Keratinocyte (primary cell): Measurements from ENCODE around the gene GJD4. TPM values are rescaled to one million over a fixed set of nuclear protein-coding genes. Genes with fewer than 3 reads are reported as not detected.

Experiments
- DNase-seq: peaks from one replicate; pipeline ENCODE4 v3.0.0-alpha.2; 2011; ENCODE audit warnings: low read depth, missing footprints, low spot score
- FAIRE-seq: peaks from 2 replicates; lab custom pipeline; 2011; peaks lifted over from hg19 to GRCh38; lab: Jason Lieb, UNC
- H2AFZ ChIP-seq: 2 replicates; pipeline ENCODE4 v1.6.0; 2012; ENCODE audit warnings: low read length, control low read depth, inconsistent platforms; ENCODE audit not compliant: control insufficient read depth
- H3K27ac ChIP-seq: 2 replicates; pipeline ENCODE4 v1.5.1; 2011; ENCODE audit warnings: low read length; ENCODE audit not compliant: control insufficient read depth, insufficient read depth
- H3K27me3 ChIP-seq: 3 replicates; pipeline ENCODE4 v1.6.0; 2011; ENCODE audit warnings: low read length; ENCODE audit not compliant: control insufficient read depth, insufficient read depth; ENCODE audit errors: extremely low read depth
- H3K36me3 ChIP-seq, 2 experiments: 2 replicates in 1 of 2; 3 replicates in 1 of 2; pipeline ENCODE4 v1.5.1; 2011; ENCODE audit warnings: low read length in 2 of 2, mild to moderate bottlenecking in 1 of 2; ENCODE audit not compliant: control insufficient read depth in 2 of 2, insufficient read depth in 2 of 2; ENCODE audit errors: extremely low read depth in 1 of 2
- H3K4me1 ChIP-seq: 3 replicates; pipeline ENCODE4 v1.5.1; 2011; ENCODE audit warnings: low read length; ENCODE audit not compliant: control insufficient read depth, insufficient read depth; ENCODE audit errors: extremely low read depth
- H3K4me2 ChIP-seq: 3 replicates; pipeline ENCODE4 v1.6.0; 2011; ENCODE audit warnings: low read depth, low read length; ENCODE audit not compliant: control insufficient read depth, insufficient read depth; ENCODE audit errors: extremely low read depth
- H3K4me3 ChIP-seq, 3 experiments: fragments of 200-600 bp in 1 of 3; sonication (generic) in 1 of 3; 2 replicates in 2 of 3; 3 replicates in 1 of 3; pipeline ENCODE4 v1.5.1; 2011 to 2016; ENCODE audit warnings: low read length in 3 of 3, mild to moderate bottlenecking in 3 of 3, control low read depth in 2 of 3, inconsistent platforms in 1 of 3, low read depth in 1 of 3, mixed read lengths in 1 of 3, mixed run types in 1 of 3, moderate library complexity in 1 of 3; ENCODE audit not compliant: control insufficient read depth in 2 of 3, insufficient read depth in 2 of 3; ENCODE audit errors: extremely low read depth in 1 of 3
- H3K79me2 ChIP-seq: 2 replicates; pipeline ENCODE4 v1.6.0; 2012; ENCODE audit warnings: low read length; ENCODE audit not compliant: control insufficient read depth, insufficient read depth
- H3K9ac ChIP-seq: 3 replicates; pipeline ENCODE4 v1.6.0; 2011; ENCODE audit warnings: low read length; ENCODE audit not compliant: control insufficient read depth, insufficient read depth; ENCODE audit errors: extremely low read depth
- H3K9me1 ChIP-seq: 3 replicates; pipeline ENCODE4 v1.6.0; 2011; ENCODE audit warnings: low read length; ENCODE audit not compliant: control insufficient read depth, insufficient read depth; ENCODE audit errors: extremely low read depth
- H3K9me3 ChIP-seq: 2 replicates; pipeline ENCODE4 v1.5.1; 2012; ENCODE audit warnings: low read depth, low read length; ENCODE audit not compliant: control insufficient read depth
- H4K20me1 ChIP-seq: 3 replicates; pipeline ENCODE4 v1.6.0; 2011; ENCODE audit warnings: low read length; ENCODE audit not compliant: control insufficient read depth, insufficient read depth; ENCODE audit errors: extremely low read depth
- EZH2 ChIP-seq: IDR thresholded peaks from one replicate; pipeline ENCODE4 v1.6.1; 2012; ENCODE audit warnings: inconsistent platforms, mild to moderate bottlenecking, low read length, moderate library complexity
- dilution Hi-C: fragments of 300-500 bp; cut with MboI; formaldehyde crosslinking; loops from one replicate; pipeline ENCODE4 v1.7.0; 2020; ENCODE audit warnings: low sequenced_read_pairs; ENCODE audit not compliant: extremely low pct_ligation_motif_present
- polyA plus RNA-seq, 5 experiments: library from polyadenylated mRNA; depleted of rRNA in 3 of 5; stranded (reverse) in 3 of 5; stranded (forward) in 1 of 5; unstranded in 1 of 5; fragments of >200 nt; gene quantifications; 1 replicate in 1 of 5; 2 replicates in 3 of 5; 3 replicates in 1 of 5; pipeline versions ENCODE4 v1.2.1 to v1.2.3, GENCODE V29; 2011 to 2012; ENCODE audit warnings: missing spikeins in 2 of 5, low read depth in 1 of 5, low replicate concordance in 1 of 5
- TF ChIP-seq, protein P1 (sequence below), 3 experiments: IDR thresholded peaks in 1 of 3; conservative IDR thresholded peaks in 1 of 3; optimal IDR thresholded peaks in 1 of 3; 2 replicates in 2 of 3; 3 replicates in 1 of 3; pipeline versions ENCODE3 to v1.5.1; 2011; ENCODE audit warnings: low read length in 3 of 3, mild to moderate bottlenecking in 3 of 3, moderate library complexity in 2 of 3, control low read depth in 1 of 3, inconsistent platforms in 1 of 3; ENCODE audit not compliant: insufficient read depth in 2 of 3; ENCODE audit errors: extremely low read depth in 1 of 3

GJD4 gene
- polyA plus RNA-seq, 1 donor (not counting 4 experiments of a cell fraction or from before 2014, with no cell fraction given), result not detected

DNA sequence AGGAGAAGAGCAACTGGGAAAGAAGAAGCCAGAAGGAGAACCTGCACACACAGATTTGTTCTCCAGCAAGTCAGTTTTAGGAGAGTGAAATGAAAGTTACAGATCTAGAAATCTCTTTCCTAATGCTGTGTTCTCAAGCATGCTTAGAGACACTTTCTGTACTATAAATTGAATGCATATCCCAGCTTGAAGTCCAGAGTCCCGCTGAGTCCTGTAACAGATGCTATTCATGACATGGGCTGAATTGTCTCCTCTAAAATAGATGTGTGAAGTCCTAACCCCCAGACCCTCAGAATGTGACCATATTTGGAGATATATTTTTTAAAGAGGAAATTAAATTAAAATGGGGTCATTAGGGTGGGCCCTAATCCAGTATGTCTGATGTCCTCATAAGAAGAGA lies 46.9 kb upstream of the GJD4 start:
- no peak overlapping the region for H3K4me2 ChIP-seq

DNA sequence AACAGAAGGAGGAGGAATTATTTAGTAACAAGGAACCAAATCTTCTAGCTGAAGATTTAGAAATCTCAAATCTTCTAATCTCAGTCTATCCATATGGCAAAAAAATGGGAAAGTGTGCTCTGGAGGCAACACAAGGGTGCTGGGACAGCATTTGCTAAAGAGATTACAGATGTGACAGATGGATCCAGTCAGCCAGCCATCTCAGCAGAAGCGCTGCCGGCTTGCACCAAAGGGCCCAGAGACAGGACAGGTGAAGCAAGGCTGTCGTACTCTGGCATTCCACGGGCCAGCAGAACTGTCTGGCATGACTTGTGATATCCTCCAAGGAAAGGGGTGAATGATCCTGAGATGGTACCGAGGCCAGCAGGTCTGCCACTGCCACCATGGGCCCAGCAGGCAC lies 45.7 kb upstream of the GJD4 start:
- TF ChIP-seq EZH2, result no peak
- dilution Hi-C loops, result no loop called here

More for the DNA sequence above, 46.9 kb upstream of the GJD4 start:
- H3K9me3 ChIP-seq, result no peaks in the 10 kb centered on the region
- no peak overlapping the region for H2AFZ ChIP-seq
- H3K4me3 ChIP-seq, result no peak overlapping the region
- H3K9me1 ChIP-seq, result no peaks in the 10 kb centered on the region
- H3K79me2 ChIP-seq, result no peaks in the 10 kb centered on the region
- dilution Hi-C loops, result no loop called here
- H4K20me1 ChIP-seq, result no peaks in the 10 kb centered on the region
- H3K9ac ChIP-seq, result no peak overlapping the region
- DNase-seq, result no peak
- H3K4me1 ChIP-seq, result no peaks in the 10 kb centered on the region
- TF ChIP-seq, protein P1, sequence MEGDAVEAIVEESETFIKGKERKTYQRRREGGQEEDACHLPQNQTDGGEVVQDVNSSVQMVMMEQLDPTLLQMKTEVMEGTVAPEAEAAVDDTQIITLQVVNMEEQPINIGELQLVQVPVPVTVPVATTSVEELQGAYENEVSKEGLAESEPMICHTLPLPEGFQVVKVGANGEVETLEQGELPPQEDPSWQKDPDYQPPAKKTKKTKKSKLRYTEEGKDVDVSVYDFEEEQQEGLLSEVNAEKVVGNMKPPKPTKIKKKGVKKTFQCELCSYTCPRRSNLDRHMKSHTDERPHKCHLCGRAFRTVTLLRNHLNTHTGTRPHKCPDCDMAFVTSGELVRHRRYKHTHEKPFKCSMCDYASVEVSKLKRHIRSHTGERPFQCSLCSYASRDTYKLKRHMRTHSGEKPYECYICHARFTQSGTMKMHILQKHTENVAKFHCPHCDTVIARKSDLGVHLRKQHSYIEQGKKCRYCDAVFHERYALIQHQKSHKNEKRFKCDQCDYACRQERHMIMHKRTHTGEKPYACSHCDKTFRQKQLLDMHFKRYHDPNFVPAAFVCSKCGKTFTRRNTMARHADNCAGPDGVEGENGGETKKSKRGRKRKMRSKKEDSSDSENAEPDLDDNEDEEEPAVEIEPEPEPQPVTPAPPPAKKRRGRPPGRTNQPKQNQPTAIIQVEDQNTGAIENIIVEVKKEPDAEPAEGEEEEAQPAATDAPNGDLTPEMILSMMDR (optimal IDR thresholded peaks at IDR 0.05 in 1 of 3, IDR thresholded peaks at IDR 0.05 in 1 of 3, conservative IDR thresholded peaks at IDR 0.05 in 1 of 3; ENCODE audit: extremely low read depth in 1 of 3, insufficient read depth in 2 of 3, low read length in 3 of 3), result no peak
- TF ChIP-seq EZH2, result no peak
- H3K27ac ChIP-seq, result no peak overlapping the region
- H3K36me3 ChIP-seq, result peaks cover 2 to 7% of the 10 kb centered on the region in 2 experiments
- H3K27me3 ChIP-seq, result no peaks in the 10 kb centered on the region
- no peak for FAIRE-seq

DNA sequence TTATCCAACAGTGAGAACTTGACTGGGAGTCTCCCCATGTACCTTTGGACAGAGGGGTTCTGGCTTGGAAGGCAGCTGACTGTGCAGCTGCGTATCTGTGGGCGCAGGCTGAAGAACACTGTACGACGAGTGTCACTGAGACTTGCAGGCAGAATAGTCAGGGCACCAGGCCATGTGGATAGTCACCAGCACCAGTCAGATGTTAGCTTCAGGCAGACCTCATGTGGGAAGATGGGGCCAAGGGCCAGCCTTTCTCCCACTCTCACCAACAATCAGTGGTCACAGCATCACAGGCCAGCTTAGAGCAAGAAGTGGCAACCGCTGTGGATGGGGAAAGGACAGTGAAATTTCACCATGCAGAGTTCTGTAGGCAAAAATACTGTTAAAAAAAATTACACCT lies 43.4 kb upstream of the GJD4 start:
- Histone ChIP-seq H3K27me3 (no peaks in the 10 kb centered on the region), H2AFZ (no peak overlapping the region), H3K27ac (no peak overlapping the region), H3K9me3 (no peaks in the 10 kb centered on the region), H3K9me1 (no peaks in the 10 kb centered on the region), H3K79me2 (peaks cover 2% of the 10 kb centered on the region), H3K4me2 (no peak overlapping the region), H3K4me1 (no peaks in the 10 kb centered on the region), H4K20me1 (no peaks in the 10 kb centered on the region), H3K9ac (no peak overlapping the region), H3K36me3 (peaks cover 5 to 12% of the 10 kb centered on the region in 2 experiments), H3K4me3 (no peak overlapping the region)
- no peak for DNase-seq
- no peak for TF ChIP-seq EZH2
- TF ChIP-seq, protein P1 (optimal IDR thresholded peaks at IDR 0.05 in 1 of 3, IDR thresholded peaks at IDR 0.05 in 1 of 3, conservative IDR thresholded peaks at IDR 0.05 in 1 of 3; ENCODE audit: extremely low read depth in 1 of 3, insufficient read depth in 2 of 3, low read length in 3 of 3), result no peak
- FAIRE-seq, result no peak
- dilution Hi-C loops, result no loop called here

More for the DNA sequence above, 45.7 kb upstream of the GJD4 start:
- Histone ChIP-seq H3K4me1 (no peaks in the 10 kb centered on the region), H3K9me3 (no peaks in the 10 kb centered on the region), H3K4me2 (no peak overlapping the region), H2AFZ (no peak overlapping the region), H4K20me1 (no peaks in the 10 kb centered on the region), H3K27me3 (no peaks in the 10 kb centered on the region), H3K79me2 (peaks cover 2% of the 10 kb centered on the region), H3K36me3 (peaks cover 0 to 2% of the 10 kb centered on the region in 2 experiments), H3K4me3 (no peak overlapping the region), H3K9ac (no peak overlapping the region), H3K9me1 (no peaks in the 10 kb centered on the region), H3K27ac (no peak overlapping the region)
- FAIRE-seq (no peak), DNase-seq (no peak)
